Body of pancreas (tissue), 4 donors: Measurements from ENCODE around the gene UST. TPM values are rescaled to one million over a fixed set of nuclear protein-coding genes. Genes with fewer than 3 reads are reported as not detected.

ENCODE experiments used
- ATAC-seq: fragments of 150-250 bp; one replicate; pipeline ENCODE4 v1.9.1; 2016
- DNase-seq, 4 donors: peaks; one replicate each; pipeline ENCODE4 v3.0.0-alpha.2; 2019
- H3K27ac ChIP-seq, 4 donors: fragments of 200-600 bp; sonication (generic); 1 replicate in 3 of 4; 2 replicates in 1 of 4; pipeline versions ENCODE4 v1.5.1 to v1.6.1; 2016 to 2019; ENCODE audit warnings: mild to moderate bottlenecking in 1 of 4, mixed read lengths in 1 of 4, moderate library complexity in 1 of 4
- H3K27me3 ChIP-seq, 2 donors: fragments of 200-600 bp; sonication (generic); one replicate each; pipeline ENCODE4 v1.6.0; 2016; ENCODE audit warnings: mild to moderate bottlenecking in 1 of 2
- H3K36me3 ChIP-seq, 2 donors: fragments of 200-600 bp; sonication (generic); replicated peaks in 1 of 2; 2 replicates each; pipeline ENCODE4 v1.5.1; 2016; ENCODE audit warnings: low read depth in 2 of 2; ENCODE audit not compliant: insufficient read depth in 1 of 2
- H3K4me1 ChIP-seq: fragments of 200-600 bp; sonication (generic); one replicate; pipeline ENCODE4 v1.6.0; 2016
- H3K4me3 ChIP-seq, 2 donors: fragments of 200-600 bp; sonication (generic); 1 replicate in 1 of 2; 2 replicates in 1 of 2; pipeline ENCODE4 v1.5.1; 2016 to 2019
- H3K9me3 ChIP-seq, 3 donors: fragments of 200-600 bp; sonication (generic); 1 replicate in 2 of 3; 2 replicates in 1 of 3; pipeline ENCODE4 v1.5.1; 2016
- POLR2A ChIP-seq, 3 donors: fragments of 450-650 bp; IDR thresholded peaks; one replicate each; pipeline ENCODE4 v1.6.1; 2016; ENCODE audit warnings: antibody characterized with exemption in 3 of 3, mild to moderate bottlenecking in 2 of 3
- WGBS, 2 donors: methylation state at CpG; one replicate each; pipeline ENCODE4 v1.1.5; 2017; 5-methylcytosine and 5-hydroxymethylcytosine counted together
- intact Hi-C: fragments of 100-400 bp; cut with DNase I; formaldehyde crosslinking; loops from one replicate; pipeline ENCODE4 v1.15.1; 2023
- total RNA-seq, 2 donors: library from RNA; depleted of rRNA; stranded (reverse); fragments of >200 nt; gene quantifications; one replicate each; pipeline ENCODE4 v1.1.0, GENCODE V29; 2016
- TF ChIP-seq, protein P1 (sequence below), 7 experiments: fragments of 450-650 bp in 4 of 7; fragments of 200-600 bp in 3 of 7; sonication (generic) in 3 of 7; IDR thresholded peaks; one replicate each; pipeline ENCODE4 v1.5.1; 2016 to 2019; ENCODE audit warnings: antibody characterized with exemption in 7 of 7

The UST gene
- total RNA-seq, 2 donors from 2014 or later = 11.4 to 28.3 TPM

DNA sequence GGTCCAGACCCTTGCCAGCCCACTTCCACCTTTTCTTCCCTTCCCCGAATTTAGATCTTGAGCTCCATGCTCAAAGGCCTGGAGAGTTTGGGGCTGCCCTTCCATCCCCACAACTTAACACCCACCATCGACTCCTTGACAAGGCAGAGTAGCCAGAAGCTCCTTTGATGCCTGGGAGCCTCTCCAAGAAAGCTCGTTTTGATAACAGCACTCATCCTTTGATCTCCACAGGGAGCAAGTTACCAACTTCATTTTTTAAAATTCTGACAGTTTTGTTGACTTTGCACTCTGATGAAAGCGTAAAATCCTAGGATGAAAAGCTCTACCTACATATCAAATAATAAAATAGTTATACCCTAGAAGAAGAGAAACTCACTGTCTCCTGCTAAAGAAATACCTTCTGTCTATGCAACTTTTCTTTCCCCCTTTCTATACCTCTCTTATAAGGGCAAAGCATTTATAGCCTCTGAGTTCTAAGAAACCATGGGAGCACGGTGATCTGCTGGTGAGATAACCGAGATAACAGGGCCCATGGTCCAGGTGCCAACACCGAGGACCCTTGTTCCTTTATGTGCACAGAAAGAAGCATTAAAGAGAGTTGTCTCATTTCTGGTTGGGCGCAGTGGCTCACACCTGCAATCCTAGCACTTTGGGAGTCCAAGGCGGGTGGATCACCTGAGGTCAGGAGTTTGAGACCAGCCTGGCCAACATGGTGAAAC lies 134.9 kb downstream of the UST start:
- Histone ChIP-seq H3K4me3 (no peak overlapping the region), H3K4me1 (peaks cover 13% of the 10 kb centered on the region), H3K27me3 (no peaks in the 10 kb centered on the region), H3K9me3 (no peaks in the 10 kb centered on the region), H3K36me3 (no peaks in the 10 kb centered on the region), H3K27ac (no peak overlapping the region)
- intact Hi-C loops = no loop called here
- 79 to 83% methylated on average over 9 of the region's 9 CpGs for WGBS, 2 donors
- TF ChIP-seq, protein P1, sequence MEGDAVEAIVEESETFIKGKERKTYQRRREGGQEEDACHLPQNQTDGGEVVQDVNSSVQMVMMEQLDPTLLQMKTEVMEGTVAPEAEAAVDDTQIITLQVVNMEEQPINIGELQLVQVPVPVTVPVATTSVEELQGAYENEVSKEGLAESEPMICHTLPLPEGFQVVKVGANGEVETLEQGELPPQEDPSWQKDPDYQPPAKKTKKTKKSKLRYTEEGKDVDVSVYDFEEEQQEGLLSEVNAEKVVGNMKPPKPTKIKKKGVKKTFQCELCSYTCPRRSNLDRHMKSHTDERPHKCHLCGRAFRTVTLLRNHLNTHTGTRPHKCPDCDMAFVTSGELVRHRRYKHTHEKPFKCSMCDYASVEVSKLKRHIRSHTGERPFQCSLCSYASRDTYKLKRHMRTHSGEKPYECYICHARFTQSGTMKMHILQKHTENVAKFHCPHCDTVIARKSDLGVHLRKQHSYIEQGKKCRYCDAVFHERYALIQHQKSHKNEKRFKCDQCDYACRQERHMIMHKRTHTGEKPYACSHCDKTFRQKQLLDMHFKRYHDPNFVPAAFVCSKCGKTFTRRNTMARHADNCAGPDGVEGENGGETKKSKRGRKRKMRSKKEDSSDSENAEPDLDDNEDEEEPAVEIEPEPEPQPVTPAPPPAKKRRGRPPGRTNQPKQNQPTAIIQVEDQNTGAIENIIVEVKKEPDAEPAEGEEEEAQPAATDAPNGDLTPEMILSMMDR (IDR thresholded peaks at IDR 0.05) = no peak
- TF ChIP-seq POLR2A (IDR thresholded peaks at IDR 0.05) = no peak
- no peak for DNase-seq
- ATAC-seq = no peak

DNA sequence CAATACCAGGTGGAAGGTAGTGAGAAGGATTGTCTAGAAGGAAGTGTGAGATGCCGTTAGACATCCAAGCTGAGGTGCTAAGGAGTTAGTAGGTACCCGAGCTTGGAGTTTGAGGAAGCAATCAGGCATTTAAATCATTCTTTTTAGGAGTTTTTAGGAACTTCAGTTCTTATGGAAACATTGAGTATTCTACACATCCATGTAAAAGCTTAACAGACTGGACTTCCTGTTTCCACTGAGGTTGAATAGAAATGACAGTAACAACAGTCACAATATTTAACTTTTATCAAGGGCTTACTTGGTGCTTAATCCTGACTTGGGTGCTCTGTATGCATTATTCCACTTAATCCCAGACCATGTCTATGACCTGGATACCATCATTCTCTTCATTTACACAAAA lies 136.4 kb downstream of the UST start:
- Histone ChIP-seq H3K27me3 (no peaks in the 10 kb centered on the region), H3K4me1 (peaks cover 28% of the 10 kb centered on the region), H3K9me3 (no peaks in the 10 kb centered on the region), H3K36me3 (no peaks in the 10 kb centered on the region), H3K4me3 (no peak overlapping the region), H3K27ac (no peak overlapping the region)
- ATAC-seq = no peak
- no peak for DNase-seq
- 73 to 92% methylated on average over 2 of the region's 2 CpGs for WGBS, 2 donors
- TF ChIP-seq POLR2A (IDR thresholded peaks at IDR 0.05) = no peak
- TF ChIP-seq, protein P1 (IDR thresholded peaks at IDR 0.05) = no peak
- intact Hi-C loops = no loop called here

DNA sequence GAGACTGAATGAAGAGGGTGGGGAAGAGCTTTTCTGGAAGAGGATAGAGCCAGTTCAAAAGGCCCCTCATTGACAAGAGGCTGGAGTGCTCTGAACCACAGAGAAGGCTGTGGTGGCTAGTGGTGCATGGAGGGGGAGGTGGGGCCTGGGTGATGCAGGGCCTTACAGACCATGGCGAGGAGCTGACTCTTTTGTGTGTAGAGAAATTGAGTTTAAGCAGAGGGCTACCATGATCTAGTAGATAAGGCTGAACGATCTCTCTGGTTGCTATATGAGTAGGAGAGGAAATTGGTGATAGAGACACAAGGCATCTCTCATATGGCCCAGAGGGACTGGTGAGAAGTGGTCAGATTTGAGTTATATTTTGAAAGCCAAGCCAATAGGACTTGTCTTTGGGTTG lies 137.6 kb downstream of the UST start:
- Histone ChIP-seq H3K27ac (no peak overlapping the region), H3K27me3 (no peaks in the 10 kb centered on the region), H3K4me1 (peaks cover 31% of the 10 kb centered on the region), H3K9me3 (no peaks in the 10 kb centered on the region), H3K36me3 (no peaks in the 10 kb centered on the region), H3K4me3 (no peak overlapping the region)
- WGBS, 2 donors = 86 to 88% methylated on average over 2 of the region's 2 CpGs
- no peak for DNase-seq
- ATAC-seq = no peak
- TF ChIP-seq, protein P1 (IDR thresholded peaks at IDR 0.05) = no peak
- no peak for TF ChIP-seq POLR2A (IDR thresholded peaks at IDR 0.05)
- intact Hi-C loops = no loop called here

DNA sequence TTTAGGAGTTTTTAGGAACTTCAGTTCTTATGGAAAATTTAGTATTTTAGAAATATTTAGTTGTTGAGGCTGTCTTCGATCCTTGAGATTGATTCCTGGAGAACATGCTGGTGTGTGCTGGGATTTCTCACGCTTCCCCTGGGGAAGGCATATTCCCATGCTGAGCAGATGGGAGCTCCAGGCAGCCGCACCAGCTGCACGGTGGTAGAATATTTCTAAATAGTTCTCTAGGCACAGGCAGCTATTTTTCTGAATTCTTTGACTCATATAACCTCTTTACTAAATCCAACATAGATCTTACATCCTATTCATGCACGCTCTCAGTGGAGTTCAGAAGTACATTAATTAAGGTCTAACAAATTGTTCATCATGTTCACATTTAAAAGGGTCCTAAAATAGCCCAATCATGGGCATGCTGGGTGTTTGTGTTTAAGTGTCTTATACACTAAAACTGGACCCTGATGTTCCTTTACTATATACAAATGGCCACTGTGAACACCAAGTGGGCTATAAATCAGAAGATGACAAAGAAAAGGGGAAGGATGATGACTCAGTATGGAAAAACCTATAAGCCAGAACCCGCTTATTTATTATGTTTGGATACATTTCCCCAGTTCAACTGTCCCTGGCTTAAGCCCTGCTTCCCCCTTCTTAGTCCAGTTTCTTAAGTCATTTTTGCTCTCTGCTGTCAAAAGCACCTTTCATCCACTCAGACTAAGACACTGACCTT lies 138.5 kb downstream of the UST start:
- no peaks in the 10 kb centered on the region for H3K36me3 ChIP-seq
- H3K9me3 ChIP-seq = no peaks in the 10 kb centered on the region
- ATAC-seq (no peak), DNase-seq (no peak)
- H3K27ac ChIP-seq = no peak overlapping the region
- TF ChIP-seq, protein P1 (IDR thresholded peaks at IDR 0.05) = no peak
- no peak for TF ChIP-seq POLR2A (IDR thresholded peaks at IDR 0.05)
- H3K4me1 ChIP-seq = peaks cover 31% of the 10 kb centered on the region
- no peaks in the 10 kb centered on the region for H3K27me3 ChIP-seq
- 85 to 93% methylated on average over 6 of the region's 6 CpGs for whole genome bisulfite sequencing, 2 donors
- H3K4me3 ChIP-seq = no peak overlapping the region
- intact Hi-C loops = no loop called here
